ENCODE data around the gene BRD4.

The BRD4 gene

GRCh38 chr19:15240515-15240914 lies 91.8 kb downstream of the BRD4 start:
- Histone ChIP-seq H3K36me3 (ENCODE audit: control insufficient read depth in 2 of 2, insufficient read depth in 1 of 2, low read length in 2 of 2) (peaks cover 14 to 87% of the 10 kb centered on the region in 2 experiments; a peak in 2 of 3 replicates), H3K4me3 (ENCODE audit: low read depth, low read length) (no peak overlapping the region), H3K27ac (ENCODE audit: extremely low read depth, low read depth, low read length) (no peak overlapping the region), H3K4me1 (ENCODE audit: control insufficient read depth, insufficient read depth, low read length) (no peaks in the 10 kb centered on the region), H3K9me3 (ENCODE audit: control insufficient read depth, insufficient read depth, low read depth, low read length) (no peaks in the 10 kb centered on the region)
- CTCF ChIA-PET, result interaction anchor here (0.5 kb wide), 1 partner anchor 89 kb away, joined by 4 read pairs; no protein-coding TSS in a partner anchor
- no peak for TF ChIP-seq ZNF248 (tag by site-specific recombination; IDR thresholded peaks at IDR 0.05)
- no peak for TF ChIP-seq OVOL3 (tag by site-specific recombination; IDR thresholded peaks at IDR 0.05)
- no peak for TF ChIP-seq ZNF530 (tag by site-specific recombination; IDR thresholded peaks at IDR 0.05; ENCODE audit: low read depth)
- TF ChIP-seq PATZ1 (tag by site-specific recombination; IDR thresholded peaks at IDR 0.05), result no peak
- TF ChIP-seq ZBTB49 (tag by site-specific recombination; IDR thresholded peaks at IDR 0.05; ENCODE audit: low read depth), result no peak
- TF ChIP-seq ZNF169 (tag by site-specific recombination; IDR thresholded peaks at IDR 0.05), result no peak
- TF ChIP-seq CTCF (tag by site-specific recombination; IDR thresholded peaks at IDR 0.05), result no peak
- TF ChIP-seq ZNF544 (tag by site-specific recombination; IDR thresholded peaks at IDR 0.05), result no peak
- no peak for TF ChIP-seq ZNF76 (tag by site-specific recombination; IDR thresholded peaks at IDR 0.05; ENCODE audit: borderline replicate concordance, low read depth)
- no peak for TF ChIP-seq ZNF501 (tag by site-specific recombination; IDR thresholded peaks at IDR 0.05)
- no peak for TF ChIP-seq ZNF837 (tag by site-specific recombination; IDR thresholded peaks at IDR 0.05)
- TF ChIP-seq ZNF23 (tag by site-specific recombination; IDR thresholded peaks at IDR 0.05; ENCODE audit: borderline replicate concordance), result no peak
- POLR2A ChIA-PET, result no interaction called here

- Histone ChIP-seq H3K36me3 (ENCODE audit: control insufficient read depth in 2 of 2, insufficient read depth in 1 of 2, low read length in 2 of 2) (peaks cover 14 to 78% of the 10 kb centered on the region in 2 experiments; a peak in 2 of 3 replicates), H3K9me3 (ENCODE audit: control insufficient read depth, insufficient read depth, low read depth, low read length) (no peaks in the 10 kb centered on the region), H3K4me3 (ENCODE audit: low read depth, low read length) (no peak overlapping the region), H3K4me1 (ENCODE audit: control insufficient read depth, insufficient read depth, low read length) (no peaks in the 10 kb centered on the region), H3K27ac (ENCODE audit: extremely low read depth, low read depth, low read length) (no peak overlapping the region)
- POLR2A ChIA-PET, result no interaction called here
- CTCF ChIA-PET, result interaction anchor here (0.7 kb wide), 1 partner anchor 12 kb away, joined by 3 read pairs; no protein-coding TSS in a partner anchor
- no peak for TF ChIP-seq ZNF10 (tag by site-specific recombination; IDR thresholded peaks at IDR 0.05)
- no peak for TF ChIP-seq ZNF610 (tag by site-specific recombination; IDR thresholded peaks at IDR 0.05; ENCODE audit: borderline replicate concordance)
- TF ChIP-seq, protein P1, sequence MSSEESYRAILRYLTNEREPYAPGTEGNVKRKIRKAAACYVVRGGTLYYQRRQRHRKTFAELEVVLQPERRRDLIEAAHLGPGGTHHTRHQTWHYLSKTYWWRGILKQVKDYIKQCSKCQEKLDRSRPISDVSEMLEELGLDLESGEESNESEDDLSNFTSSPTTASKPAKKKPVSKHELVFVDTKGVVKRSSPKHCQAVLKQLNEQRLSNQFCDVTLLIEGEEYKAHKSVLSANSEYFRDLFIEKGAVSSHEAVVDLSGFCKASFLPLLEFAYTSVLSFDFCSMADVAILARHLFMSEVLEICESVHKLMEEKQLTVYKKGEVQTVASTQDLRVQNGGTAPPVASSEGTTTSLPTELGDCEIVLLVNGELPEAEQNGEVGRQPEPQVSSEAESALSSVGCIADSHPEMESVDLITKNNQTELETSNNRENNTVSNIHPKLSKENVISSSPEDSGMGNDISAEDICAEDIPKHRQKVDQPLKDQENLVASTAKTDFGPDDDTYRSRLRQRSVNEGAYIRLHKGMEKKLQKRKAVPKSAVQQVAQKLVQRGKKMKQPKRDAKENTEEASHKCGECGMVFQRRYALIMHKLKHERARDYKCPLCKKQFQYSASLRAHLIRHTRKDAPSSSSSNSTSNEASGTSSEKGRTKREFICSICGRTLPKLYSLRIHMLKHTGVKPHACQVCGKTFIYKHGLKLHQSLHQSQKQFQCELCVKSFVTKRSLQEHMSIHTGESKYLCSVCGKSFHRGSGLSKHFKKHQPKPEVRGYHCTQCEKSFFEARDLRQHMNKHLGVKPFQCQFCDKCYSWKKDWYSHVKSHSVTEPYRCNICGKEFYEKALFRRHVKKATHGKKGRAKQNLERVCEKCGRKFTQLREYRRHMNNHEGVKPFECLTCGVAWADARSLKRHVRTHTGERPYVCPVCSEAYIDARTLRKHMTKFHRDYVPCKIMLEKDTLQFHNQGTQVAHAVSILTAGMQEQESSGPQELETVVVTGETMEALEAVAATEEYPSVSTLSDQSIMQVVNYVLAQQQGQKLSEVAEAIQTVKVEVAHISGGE (tag by site-specific recombination; conservative IDR thresholded peaks at IDR 0.05; ENCODE audit: low read depth), result no peak
- no peak for TF ChIP-seq ZNF19 (tag by site-specific recombination; IDR thresholded peaks at IDR 0.05; ENCODE audit: low read depth)
- TF ChIP-seq, protein P2, sequence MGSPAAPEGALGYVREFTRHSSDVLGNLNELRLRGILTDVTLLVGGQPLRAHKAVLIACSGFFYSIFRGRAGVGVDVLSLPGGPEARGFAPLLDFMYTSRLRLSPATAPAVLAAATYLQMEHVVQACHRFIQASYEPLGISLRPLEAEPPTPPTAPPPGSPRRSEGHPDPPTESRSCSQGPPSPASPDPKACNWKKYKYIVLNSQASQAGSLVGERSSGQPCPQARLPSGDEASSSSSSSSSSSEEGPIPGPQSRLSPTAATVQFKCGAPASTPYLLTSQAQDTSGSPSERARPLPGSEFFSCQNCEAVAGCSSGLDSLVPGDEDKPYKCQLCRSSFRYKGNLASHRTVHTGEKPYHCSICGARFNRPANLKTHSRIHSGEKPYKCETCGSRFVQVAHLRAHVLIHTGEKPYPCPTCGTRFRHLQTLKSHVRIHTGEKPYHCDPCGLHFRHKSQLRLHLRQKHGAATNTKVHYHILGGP (tag by site-specific recombination; IDR thresholded peaks at IDR 0.05), result no peak
- no peak for TF ChIP-seq ZNF600 (tag by site-specific recombination; IDR thresholded peaks at IDR 0.05)
- TF ChIP-seq ZNF202 (tag by site-specific recombination; IDR thresholded peaks at IDR 0.05; ENCODE audit: borderline replicate concordance), result no peak
- no peak for TF ChIP-seq ZNF132 (tag by site-specific recombination; IDR thresholded peaks at IDR 0.05; ENCODE audit: borderline replicate concordance)
Observed at GRCh38 chr19:15239337-15239949, 92.9 kb downstream of the BRD4 start.

Measured in HEK293 (cell line).